GM12874 (cell line): ENCODE results near the gene TBC1D22A.

ENCODE experiments used
- TF ChIP-seq, protein P1 (sequence below): IDR thresholded peaks from 2 replicates; pipeline ENCODE4 v1.5.1; 2011; ENCODE audit warnings: low read depth, mild to moderate bottlenecking, control low read depth, low read length, moderate library complexity; ENCODE audit not compliant: insufficient read depth

The TBC1D22A gene

DNA sequence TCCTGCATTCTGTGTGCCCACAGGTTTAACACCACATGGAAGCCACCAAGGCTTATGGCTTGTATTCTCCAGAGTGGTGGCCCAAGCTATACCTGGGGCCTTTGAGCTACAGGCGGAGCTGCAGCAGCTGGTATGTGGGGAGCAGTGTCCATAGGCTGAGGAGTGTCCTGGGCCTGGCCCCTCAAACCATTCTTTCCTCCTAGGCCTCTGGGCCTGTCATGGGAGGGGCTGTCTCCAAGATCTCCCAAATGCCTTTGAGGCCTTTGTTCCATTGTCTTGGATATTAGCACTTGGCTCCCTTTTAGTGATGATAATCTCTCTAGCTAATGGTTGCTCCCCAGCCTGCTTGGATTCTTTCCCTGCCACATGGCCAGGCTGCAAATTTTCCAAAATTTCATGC is 6.4 kb upstream of the TBC1D22A start:
- TF ChIP-seq, protein P1, sequence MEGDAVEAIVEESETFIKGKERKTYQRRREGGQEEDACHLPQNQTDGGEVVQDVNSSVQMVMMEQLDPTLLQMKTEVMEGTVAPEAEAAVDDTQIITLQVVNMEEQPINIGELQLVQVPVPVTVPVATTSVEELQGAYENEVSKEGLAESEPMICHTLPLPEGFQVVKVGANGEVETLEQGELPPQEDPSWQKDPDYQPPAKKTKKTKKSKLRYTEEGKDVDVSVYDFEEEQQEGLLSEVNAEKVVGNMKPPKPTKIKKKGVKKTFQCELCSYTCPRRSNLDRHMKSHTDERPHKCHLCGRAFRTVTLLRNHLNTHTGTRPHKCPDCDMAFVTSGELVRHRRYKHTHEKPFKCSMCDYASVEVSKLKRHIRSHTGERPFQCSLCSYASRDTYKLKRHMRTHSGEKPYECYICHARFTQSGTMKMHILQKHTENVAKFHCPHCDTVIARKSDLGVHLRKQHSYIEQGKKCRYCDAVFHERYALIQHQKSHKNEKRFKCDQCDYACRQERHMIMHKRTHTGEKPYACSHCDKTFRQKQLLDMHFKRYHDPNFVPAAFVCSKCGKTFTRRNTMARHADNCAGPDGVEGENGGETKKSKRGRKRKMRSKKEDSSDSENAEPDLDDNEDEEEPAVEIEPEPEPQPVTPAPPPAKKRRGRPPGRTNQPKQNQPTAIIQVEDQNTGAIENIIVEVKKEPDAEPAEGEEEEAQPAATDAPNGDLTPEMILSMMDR, result no peak

DNA sequence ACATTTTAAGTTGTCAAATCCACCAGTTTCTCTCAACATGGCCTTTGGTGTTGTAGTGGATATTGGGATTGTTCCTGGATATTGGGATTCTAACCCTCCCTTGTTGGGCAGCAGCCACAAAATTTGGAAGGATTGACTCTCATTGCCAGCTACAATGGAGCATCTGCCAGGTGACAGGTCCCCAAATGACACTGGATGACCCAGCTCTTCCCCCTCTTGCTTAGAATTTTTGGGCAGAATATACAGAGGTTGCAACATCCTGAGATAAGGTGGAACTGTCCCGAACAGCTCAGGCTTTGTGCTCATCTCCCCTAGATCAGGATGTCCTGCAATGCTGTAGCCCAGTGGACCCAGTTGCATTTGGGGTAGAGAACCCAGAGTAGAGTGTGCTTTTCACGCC is 5.3 kb upstream of the TBC1D22A start:
- TF ChIP-seq, protein P1, result no peak

DNA sequence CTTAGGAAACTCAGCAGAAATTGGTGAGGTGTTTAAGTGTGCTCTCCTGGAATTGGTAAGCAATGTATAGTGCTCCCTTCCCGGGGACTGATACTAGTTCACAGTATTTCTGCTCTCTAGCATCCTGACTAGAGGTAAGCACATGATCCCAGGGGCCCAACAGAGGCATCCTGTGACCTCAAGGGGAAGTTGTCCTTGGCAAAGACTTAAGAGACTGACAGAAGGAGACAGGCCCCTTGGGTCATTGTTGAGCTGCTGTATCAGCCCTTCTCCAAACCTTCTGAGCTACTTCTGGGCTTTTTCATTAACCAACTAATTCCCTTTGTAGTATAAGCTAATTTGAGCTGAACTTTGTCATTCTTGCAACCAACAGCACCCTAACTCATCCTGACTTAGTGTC is 4.3 kb upstream of the TBC1D22A start:
- TF ChIP-seq, protein P1, result no peak

DNA sequence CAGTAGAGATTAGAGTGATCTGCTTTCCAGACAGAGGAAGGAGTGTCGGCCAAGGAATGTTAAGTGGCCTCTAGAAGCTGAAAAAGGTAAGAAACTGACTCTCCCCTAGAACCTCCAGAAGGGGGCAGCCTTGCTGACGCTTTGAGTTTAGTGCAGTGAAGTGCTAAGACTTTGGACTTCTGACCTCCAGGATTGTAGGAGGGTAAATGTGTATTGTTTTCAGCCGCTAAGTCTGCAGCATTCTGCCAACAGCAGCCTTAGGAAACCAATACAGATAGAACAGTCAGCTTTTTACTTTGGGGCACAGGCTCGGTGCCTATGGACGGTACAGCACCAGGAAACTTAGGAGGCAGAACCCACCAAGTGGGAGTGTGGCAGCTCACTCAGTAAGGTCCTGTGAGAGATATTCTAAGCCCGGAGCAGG is 3.6 kb upstream of the TBC1D22A start:
- TF ChIP-seq, protein P1, result peak; percentile 72

DNA sequence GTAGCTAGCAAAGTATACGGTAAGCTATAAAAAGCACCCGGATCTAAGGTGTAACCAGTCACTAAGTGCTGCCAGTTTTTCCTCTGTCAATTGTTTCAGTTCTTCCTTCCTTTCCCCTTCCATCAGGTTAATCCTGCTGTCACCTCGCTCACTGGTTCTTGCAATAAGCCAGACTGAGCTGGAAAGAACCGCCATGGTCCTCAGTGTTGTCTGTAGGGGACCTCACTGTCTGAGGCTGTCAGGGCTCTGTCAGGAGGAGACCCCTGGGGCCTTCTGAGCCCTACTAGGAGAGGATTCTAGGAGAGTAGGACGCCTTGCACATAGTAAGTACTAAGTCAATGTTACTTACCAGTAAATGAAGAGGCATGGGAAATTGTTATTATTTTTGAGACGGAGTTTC is 1.4 kb upstream of the TBC1D22A start:
- TF ChIP-seq, protein P1, result no peak

DNA sequence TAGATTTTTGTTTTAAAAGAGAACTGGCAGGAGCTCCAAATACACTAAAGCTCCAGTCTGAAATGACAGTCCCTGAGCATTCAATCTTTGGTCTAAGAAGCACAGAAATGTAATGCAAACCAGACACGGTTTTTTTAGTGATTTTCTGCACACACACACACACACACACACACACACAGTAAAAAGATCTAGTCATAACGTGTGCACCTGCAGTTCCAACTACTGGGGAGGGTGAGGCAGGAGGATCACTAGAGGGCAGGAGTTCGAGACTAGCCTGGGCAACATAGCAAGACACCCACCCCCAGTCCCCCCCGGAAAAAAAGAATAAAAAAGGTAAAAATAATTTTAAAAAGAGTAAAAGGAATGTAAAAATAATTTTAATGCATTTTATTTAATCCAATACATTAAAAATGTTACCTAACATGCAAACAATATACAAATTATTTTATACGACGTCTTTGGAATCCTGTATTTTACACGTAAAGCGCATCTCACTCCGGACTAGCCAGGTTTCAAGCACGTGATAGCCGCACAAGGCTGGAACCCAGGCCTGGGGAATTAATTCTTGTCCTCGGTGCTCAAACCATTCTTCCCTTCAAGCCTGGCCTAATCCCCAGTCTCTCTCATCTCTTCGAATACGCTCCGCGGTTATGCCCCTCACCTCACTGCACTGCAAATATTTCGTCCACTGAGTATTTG is 762 bp upstream of the TBC1D22A start:
- TF ChIP-seq, protein P1, result no peak

DNA sequence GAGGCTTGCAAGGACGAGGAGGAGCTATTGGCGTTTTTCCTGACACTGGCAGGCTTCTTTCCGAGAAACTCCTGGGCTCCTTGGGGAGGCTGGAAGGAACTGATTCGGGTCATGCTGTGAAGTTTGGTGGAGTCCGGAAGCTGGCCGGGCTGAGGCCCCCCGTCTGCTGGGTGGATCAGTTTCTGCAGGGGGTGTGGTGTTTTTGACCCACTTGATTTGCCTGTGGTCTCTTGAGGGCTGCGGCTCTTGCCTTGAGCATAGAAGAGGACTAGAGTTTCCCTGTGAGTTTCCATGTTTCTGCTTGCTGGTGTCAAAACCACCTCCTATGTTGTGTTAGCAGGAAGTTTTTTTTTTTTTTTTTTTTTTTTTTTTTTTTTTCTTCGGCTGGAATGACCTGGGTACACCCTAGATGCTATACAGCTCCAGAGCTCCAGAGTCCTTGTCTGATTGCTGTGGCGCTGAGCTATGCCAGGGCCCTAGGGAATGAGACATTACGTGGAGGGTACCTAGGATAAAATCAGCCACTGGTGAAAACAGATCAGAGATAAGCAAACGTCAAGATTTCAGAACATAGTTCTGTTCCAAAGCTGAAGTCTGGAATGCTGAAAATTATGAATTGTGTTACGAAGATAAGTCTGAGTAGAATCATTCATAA is 728 bp downstream of the TBC1D22A start:
- TF ChIP-seq, protein P1, result no peak
